Astrocyte of the spinal cord (primary cell): ENCODE data around the gene ASAP2.
A peak's percentile ranks its signal among the peaks of the same experiment; 100 is the strongest.

Source experiments
- DNase-seq: peaks from one replicate; pipeline ENCODE4 v3.0.0; 2011; ENCODE audit warnings: low read depth, low spot score
- H3K4me3 ChIP-seq: 2 replicates; pipeline ENCODE4 v1.5.1; 2011; ENCODE audit warnings: low read depth, mild to moderate bottlenecking, low read length, moderate library complexity
- in situ Hi-C: cut with HindIII; loops from 2 replicates; pipeline ENCODE4 v1.10.0; 2017; ENCODE audit warnings: low sequenced_read_pairs
- TF ChIP-seq, protein P1 (sequence below): IDR thresholded peaks from 2 replicates; pipeline ENCODE4 v1.5.1; 2012; ENCODE audit warnings: low read depth, mild to moderate bottlenecking, low read length, inconsistent platforms

The ASAP2 gene

DNA sequence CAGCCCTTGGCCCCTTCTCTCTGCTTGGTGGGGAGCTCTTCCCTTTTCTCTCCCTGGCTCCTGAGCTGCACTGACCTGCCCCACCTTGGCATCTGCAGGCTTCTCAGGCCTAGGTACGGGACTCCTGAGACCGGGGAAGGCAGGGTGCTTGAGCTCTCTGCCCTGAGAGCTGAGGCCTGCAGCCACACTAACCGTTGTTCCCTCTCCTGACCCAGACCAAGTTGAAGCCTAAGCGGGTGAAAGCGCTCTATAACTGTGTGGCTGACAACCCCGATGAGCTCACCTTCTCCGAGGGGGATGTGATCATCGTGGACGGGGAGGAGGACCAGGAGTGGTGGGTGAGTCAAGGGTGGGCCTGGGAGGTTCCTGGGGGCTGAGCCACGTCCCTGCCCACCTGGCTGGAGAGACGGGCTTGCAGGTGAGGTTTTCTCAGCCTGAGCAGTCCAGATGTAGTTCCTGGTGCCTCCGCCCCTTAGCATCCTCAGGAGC lies 194.5 kb downstream of the ASAP2 start:
- no peak for DNase-seq
- in situ Hi-C loops = no loop called here
- H3K4me3 ChIP-seq = no peak overlapping the region
- TF ChIP-seq, protein P1, sequence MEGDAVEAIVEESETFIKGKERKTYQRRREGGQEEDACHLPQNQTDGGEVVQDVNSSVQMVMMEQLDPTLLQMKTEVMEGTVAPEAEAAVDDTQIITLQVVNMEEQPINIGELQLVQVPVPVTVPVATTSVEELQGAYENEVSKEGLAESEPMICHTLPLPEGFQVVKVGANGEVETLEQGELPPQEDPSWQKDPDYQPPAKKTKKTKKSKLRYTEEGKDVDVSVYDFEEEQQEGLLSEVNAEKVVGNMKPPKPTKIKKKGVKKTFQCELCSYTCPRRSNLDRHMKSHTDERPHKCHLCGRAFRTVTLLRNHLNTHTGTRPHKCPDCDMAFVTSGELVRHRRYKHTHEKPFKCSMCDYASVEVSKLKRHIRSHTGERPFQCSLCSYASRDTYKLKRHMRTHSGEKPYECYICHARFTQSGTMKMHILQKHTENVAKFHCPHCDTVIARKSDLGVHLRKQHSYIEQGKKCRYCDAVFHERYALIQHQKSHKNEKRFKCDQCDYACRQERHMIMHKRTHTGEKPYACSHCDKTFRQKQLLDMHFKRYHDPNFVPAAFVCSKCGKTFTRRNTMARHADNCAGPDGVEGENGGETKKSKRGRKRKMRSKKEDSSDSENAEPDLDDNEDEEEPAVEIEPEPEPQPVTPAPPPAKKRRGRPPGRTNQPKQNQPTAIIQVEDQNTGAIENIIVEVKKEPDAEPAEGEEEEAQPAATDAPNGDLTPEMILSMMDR = no peak

DNA sequence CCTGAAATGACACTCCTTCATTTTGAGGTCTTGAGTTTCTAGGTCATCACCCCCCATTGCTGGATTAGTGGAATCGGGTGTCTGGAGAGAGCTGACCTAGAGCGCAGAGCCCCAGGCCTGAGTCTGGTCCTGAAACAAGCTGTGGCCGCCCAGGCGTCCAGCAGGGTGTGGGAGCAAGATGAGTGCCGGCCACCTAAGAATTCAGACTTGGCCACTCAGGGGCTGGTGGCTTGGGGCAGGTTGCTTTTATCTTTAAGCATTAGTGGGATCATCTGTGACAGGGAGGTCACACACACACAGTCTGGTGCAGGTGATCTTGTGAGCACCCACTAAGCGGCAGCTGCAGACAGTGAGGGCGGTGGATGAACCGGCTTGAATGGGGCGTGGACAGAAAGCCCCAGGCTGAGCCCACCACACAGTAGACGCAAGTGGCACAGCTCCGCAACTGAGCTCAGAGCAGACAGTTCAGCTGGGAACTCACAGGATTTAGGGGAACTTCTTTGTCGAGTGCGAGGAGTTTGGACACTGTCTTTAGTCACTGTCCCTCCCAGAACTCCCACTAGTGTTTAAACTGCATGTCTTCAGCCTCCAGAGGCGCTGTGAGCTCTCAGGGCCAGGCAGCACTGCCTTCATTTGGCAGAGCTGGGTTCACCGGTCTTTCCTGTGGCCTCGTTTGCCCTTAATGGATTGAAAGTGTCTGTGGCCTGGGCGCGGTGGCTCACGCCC lies 195.2 kb downstream of the ASAP2 start:
- TF ChIP-seq, protein P1 = no peak
- in situ Hi-C loops = no loop called here
- DNase-seq = no peak
- no peak overlapping the region for H3K4me3 ChIP-seq

DNA sequence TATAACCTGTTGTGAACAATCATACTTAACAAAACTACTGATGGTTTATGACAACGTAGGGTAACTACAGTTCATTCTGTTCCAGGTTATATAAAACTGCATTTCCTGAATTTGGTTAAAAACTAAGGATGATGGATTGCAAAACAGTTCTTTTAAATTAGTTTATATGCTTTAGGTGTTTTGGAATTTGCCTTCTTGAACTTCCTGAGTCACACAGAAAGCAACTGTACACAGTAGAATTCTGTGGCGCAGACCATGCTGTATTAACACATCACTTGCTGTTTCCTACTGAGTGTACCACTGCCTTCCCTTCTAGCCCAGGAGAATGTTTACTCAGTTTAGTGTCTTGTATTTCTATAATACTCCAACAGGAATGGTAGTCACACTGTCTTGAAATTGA lies 197.3 kb downstream of the ASAP2 start:
- in situ Hi-C loops = no loop called here
- peak; percentile 41 for DNase-seq
- TF ChIP-seq, protein P1 = no peak
- no peak overlapping the region for H3K4me3 ChIP-seq

DNA sequence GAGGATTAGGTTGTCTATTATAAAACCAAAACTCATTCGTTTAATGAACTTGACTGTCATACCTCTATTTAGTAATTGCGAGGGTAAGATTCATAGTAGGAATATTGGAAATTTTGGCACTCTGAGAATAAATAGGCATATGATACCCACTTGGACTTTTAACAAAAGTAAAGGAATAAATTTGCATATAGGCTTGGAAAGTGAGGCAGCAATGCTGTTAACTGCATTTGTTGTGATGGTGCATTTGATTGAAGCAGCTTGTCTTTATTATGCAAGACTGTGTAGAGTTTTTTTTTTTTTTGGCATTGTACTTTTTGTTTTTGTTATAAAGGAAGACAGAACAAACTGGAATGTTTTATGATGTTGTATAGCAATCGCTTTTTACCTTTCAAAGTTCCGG lies 197.8 kb downstream of the ASAP2 start:
- no peak for DNase-seq
- no peak overlapping the region for H3K4me3 ChIP-seq
- in situ Hi-C loops = no loop called here
- TF ChIP-seq, protein P1 = no peak

DNA sequence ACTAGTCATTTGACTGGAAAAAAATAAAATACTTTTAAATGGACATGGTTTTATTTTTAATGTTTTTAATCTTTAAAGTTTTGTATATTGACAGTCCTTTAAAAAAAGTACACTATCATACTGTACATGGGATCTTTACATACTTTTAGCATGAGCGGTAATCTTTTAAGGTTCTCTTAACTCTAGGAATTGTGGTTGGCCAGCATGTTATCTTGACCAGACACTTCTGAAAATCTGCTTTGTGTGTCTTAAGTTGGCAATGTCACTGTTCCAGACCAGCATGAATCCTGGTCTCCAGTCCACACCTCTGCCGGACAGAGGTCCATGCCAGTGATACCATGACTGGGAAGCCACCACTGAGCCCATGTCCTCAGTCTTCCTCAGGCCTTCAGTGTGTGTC lies 199.0 kb downstream of the ASAP2 start:
- no peak for DNase-seq
- TF ChIP-seq, protein P1 = no peak
- in situ Hi-C loops = no loop called here
- H3K4me3 ChIP-seq = no peak overlapping the region

DNA sequence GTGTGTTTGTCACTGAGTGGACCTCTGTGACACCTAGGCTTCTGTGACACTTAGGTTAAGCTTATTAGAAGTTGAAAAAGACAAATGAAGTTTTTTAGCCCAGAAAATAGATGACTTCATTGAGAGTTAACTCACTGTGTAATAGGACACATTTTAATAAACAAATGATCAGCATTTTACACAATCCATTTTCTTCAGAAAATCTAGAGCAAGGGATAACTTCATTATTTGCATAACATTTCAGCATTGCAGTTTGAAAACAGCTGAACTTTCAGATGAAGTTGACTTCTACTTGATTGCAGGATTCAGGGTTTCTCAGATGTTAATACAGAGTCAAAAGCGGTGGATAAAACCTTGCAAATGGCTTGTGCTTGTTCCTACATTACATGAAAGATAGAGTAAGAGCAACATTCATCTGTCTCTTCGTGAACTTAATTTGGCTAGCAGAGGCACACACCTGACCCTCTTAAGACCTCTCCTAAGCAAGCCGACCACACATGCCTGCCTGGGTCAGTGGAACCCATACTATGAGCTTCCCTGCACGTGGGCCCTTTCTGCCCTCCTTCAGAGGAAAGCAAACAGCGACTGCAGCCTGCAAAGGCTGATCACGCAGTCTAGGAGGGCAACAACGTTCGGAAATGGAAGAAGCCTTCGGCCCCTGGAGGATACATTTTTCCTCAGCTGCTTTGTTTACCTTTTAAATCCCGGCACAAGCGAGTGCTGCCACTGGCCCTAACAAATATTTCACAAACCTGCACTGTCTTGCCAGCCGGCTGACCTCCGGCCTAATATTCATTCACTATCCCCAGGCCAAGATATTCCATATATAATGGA lies 200.1 kb downstream of the ASAP2 start:
- no peak overlapping the region for H3K4me3 ChIP-seq
- TF ChIP-seq, protein P1 = no peak
- in situ Hi-C loops = no loop called here
- no peak for DNase-seq
